ENCODE results near the gene TIMP1.

DNA sequence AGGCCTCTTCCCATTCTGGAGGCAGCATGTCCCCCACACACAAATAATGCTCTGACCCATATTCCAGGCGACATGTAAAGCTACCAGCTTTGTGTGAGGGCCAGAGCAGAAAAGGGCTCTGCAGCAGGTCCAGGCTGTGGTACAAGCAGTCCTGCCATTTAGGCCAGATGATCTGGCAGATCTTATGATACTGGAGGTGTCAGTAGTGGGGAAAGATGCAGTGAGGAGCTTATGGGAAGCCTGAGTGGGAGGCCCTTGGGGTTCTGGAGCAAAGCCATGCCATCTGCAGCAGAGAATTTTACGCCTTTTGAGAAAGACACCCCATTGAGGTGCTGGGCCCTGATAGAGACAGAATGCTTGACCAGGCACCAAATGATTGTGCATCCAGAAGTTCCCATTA lies 29.7 kb downstream of the TIMP1 start:
- no peak for TF ChIP-seq POLR2A (IDR thresholded peaks at IDR 0.05)
- TF ChIP-seq, protein P1, sequence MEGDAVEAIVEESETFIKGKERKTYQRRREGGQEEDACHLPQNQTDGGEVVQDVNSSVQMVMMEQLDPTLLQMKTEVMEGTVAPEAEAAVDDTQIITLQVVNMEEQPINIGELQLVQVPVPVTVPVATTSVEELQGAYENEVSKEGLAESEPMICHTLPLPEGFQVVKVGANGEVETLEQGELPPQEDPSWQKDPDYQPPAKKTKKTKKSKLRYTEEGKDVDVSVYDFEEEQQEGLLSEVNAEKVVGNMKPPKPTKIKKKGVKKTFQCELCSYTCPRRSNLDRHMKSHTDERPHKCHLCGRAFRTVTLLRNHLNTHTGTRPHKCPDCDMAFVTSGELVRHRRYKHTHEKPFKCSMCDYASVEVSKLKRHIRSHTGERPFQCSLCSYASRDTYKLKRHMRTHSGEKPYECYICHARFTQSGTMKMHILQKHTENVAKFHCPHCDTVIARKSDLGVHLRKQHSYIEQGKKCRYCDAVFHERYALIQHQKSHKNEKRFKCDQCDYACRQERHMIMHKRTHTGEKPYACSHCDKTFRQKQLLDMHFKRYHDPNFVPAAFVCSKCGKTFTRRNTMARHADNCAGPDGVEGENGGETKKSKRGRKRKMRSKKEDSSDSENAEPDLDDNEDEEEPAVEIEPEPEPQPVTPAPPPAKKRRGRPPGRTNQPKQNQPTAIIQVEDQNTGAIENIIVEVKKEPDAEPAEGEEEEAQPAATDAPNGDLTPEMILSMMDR (IDR thresholded peaks at IDR 0.05), result no peak

All from testis (tissue), 2 donors.